KOPT-K1 (cell line): ENCODE measurements around the gene SLITRK3.
"Not testable (repeated sequence)": the region's sequence is repeated elsewhere in the genome, so short reads cannot be mapped to it uniquely, and the experiment has no call there.

Experiments used
- H3K27ac ChIP-seq: fragments of 200-600 bp; sonication (generic); 2 replicates; pipeline ENCODE4 v1.5.1; 2016; ENCODE audit warnings: antibody characterized with exemption, mild to moderate bottlenecking, low read depth, low read length; ENCODE audit not compliant: poor library complexity, severe bottlenecking
- H3K36me3 ChIP-seq: fragments of 200-600 bp; sonication (generic); 2 replicates; pipeline ENCODE4 v1.5.1; 2017; ENCODE audit warnings: antibody characterized with exemption, mild to moderate bottlenecking, low read length, moderate library complexity; ENCODE audit not compliant: insufficient read depth
- H3K9me3 ChIP-seq: fragments of 200-600 bp; sonication (generic); 2 replicates; pipeline ENCODE4 v1.5.1; 2017; ENCODE audit warnings: antibody characterized with exemption, low read length, mild to moderate bottlenecking; ENCODE audit not compliant: insufficient read depth, poor library complexity, severe bottlenecking

The SLITRK3 gene

GRCh38 chr3:165158011-165158410 lies 38.2 kb downstream of the SLITRK3 start:
- H3K9me3 ChIP-seq = no peaks in the 10 kb centered on the region
- no peak overlapping the region for H3K27ac ChIP-seq
- no peaks in the 10 kb centered on the region for H3K36me3 ChIP-seq

GRCh38 chr3:165156757-165157420 lies 39.3 kb downstream of the SLITRK3 start:
- Histone ChIP-seq H3K36me3 (no peaks in the 10 kb centered on the region), H3K27ac (no peak overlapping the region), H3K9me3 (no peaks in the 10 kb centered on the region)

GRCh38 chr3:165148876-165149441 lies 47.2 kb downstream of the SLITRK3 start:
- Histone ChIP-seq H3K27ac (no peak overlapping the region), H3K9me3 (no peaks in the 10 kb centered on the region), H3K36me3 (no peaks in the 10 kb centered on the region)

- no peak overlapping the region for H3K27ac ChIP-seq
- H3K9me3 ChIP-seq = no peaks in the 10 kb centered on the region
- no peaks in the 10 kb centered on the region for H3K36me3 ChIP-seq
Observed at GRCh38 chr3:165144271-165144670, 51.9 kb downstream of the SLITRK3 start.

- not testable (repeated sequence) for H3K36me3 ChIP-seq, H3K9me3 ChIP-seq, H3K27ac ChIP-seq
Observed at GRCh38 chr3:165139918-165140317, 56.3 kb downstream of the SLITRK3 start.
